AG08396 (cell line): Measurements from ENCODE around the gene IL1A.
"Not testable (repeated sequence)": the region's sequence is repeated elsewhere in the genome, so short reads cannot be mapped to it uniquely, and the experiment has no call there.

Source experiments
- DNase-seq: peaks from one replicate; pipeline ENCODE4 v3.0.0; 2012; ENCODE audit warnings: low spot score, mixed read lengths

The IL1A gene, protein sequence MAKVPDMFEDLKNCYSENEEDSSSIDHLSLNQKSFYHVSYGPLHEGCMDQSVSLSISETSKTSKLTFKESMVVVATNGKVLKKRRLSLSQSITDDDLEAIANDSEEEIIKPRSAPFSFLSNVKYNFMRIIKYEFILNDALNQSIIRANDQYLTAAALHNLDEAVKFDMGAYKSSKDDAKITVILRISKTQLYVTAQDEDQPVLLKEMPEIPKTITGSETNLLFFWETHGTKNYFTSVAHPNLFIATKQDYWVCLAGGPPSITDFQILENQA

DNA sequence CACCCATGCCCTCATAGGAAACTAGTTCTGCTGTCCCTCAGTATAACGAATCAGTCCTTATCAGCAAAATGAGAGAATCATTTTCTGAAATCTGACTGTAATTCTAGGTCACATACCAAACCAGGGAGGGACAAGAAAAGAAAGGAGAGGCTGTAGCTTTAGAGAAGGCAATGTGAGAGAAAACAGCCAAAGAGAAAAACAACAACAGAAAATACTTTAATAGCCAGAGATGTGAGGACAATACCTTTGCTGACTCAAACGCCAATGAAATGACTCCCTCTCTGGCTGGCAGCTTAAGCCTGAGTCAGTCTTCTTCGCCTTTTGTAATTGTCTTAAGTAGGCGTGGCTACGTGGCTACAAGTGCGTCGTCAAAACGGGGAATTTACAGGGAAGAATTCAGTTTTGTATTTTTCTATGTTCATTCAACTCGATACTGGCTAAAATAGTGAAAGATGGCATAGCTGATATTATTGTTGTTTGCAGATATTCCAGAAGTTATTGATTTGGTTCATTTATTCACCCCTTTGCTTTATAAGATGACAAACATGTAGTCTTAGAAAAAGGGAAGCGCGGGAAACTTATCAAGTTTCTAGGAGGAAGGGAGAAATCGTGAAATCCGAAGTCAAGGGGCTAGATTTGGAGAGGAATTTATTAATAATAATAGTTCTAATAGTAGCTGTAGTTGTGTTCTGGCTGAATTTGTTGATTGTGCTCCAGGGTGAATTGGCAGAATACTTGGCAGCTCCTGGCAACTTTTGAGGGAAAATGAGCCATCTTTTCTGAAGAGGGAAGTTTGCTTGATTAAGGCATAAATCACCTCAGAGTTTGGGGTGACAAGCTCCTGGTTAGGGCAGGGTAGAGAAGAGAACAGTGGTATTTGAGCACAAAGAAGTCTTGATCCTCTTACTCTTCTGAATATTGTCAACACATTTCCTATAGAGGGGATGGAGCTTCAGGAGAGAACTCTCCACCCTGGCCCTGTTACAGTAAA, at the start of gene IL1A:
Gene IL1A, minus strand, starts transcription at position 295 of the 991 bp plus-strand sequence. CDS start 723 bp downstream, outside the sequence.
- DNase-seq = peak; percentile 50

DNA sequence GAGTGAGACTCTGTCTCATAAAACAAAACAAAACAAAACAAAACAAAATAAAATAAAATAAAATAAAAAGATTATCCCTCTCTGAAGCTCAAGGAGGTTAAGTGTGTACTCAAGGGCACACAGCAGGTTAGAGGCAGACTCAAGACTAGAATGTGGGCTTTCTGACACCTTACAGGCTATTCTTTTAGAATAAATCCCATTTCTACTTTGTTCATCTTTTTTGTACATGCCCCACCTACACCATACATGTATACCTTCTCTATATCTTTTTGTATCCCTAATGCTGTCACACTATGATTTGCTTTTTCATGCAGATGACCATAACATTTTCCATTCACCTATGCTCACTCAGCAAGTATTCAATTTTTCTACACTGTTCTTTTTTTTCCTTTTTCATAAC, 49.7 kb upstream of the IL1A start:
- DNase-seq = no peak

DNA sequence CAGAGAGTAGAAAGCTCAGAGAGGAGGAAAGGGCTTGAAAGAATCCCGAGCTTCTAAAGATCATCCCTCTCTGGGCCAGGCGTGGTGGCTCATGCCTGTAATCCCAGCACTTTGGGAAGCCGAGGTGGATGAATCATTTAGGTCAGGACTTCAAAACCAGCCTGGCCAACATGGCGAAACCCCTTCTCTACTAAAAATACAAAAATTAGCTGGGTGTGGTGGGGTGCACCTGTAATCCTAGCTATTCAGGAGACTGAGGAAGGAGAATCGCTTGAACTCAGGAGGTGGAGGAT, 49.3 kb upstream of the IL1A start:
- not testable (repeated sequence) for DNase-seq

DNA sequence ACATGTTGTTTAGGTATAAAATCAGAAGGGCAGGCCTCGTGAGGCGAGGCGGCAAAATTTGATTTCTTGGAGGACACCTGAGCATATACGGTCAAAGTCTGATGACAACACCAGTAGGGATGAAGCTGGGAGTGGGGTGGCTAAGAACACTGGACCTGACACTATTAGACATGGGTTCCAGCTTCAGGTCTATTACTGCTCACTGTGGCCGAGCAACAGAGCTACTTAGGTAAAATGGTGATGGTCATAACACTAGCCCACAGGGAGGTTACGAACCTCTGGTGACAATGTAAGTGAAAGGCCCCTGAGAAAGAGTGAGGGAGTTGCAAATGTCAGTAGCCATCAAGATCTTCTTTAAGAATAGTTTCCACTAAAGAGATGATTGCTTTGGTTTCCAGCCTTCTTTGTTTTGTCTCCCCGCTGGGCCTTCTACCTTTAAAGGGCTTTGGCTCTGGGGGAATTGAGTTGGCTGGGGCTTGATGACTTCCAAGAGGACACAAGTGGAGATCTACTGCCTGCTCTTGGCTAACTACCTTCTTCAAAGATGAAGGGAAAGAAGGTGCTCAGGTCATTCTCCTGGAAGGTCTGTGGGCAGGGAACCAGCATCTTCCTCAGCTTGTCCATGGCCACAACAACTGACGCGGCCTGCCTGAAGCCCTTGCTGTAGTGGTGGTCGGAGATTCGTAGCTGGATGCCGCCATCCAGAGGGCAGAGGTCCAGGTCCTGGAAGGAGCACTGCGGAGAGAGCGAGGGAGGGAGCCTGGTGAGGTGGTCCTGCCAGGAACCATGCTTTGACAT, 48.7 kb upstream of the IL1A start:
- no peak for DNase-seq

DNA sequence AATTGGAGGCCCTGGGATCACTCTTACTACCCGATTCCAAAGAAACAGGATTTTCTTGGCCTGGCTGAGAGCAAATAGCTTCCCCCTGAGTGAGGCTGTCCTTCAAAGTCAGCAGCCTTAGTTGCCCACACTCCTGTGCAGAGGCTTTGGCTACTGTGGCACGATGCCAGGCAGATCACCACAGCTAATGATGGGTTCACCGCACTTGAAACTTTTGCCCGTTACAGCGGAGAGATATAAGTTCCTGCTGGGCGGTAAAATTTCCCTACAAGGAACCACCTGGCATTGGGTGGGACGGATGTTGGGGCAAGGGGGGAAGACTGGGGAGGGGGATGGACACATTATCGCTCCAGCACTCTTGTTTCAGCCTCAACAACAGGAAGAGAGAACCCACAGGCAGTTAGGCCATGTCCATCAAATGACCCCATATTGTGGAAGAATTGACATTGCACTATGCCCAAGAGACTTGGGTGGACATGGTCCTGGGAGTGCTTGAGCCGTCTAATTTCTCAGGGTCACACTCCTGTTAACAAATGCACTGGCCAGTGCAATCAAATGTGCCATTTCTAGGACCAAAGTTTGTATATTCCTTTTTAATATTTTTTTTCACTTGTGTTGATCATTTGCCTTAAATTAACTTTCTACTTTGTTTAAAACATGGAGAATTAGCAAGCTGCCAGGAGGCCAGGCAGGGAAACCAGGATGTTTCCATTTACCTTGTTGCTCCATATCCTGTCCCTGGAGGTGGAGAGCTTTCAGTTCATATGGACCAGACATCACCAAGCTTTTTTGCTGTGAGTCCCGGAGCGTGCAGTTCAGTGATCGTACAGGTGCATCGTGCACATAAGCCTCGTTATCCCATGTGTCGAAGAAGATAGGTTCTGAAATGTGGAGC, 47.9 kb upstream of the IL1A start:
- no peak for DNase-seq

DNA sequence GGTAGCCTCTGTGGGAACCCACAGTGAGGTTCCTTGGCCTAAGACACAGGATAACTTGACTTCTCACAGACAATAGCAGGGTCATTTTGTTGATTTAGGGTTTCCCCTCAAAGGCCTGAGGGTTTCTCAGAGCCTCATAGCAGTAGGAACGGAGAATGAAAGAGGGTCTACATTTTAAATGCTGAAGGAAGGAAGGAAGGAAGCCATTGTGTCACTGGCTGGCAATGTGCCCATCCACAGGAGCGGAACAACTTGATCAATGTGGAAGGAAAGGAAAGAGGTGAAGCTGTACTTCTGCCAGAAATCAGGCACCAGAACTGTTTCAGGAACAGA, 47.2 kb upstream of the IL1A start:
- no peak for DNase-seq

DNA sequence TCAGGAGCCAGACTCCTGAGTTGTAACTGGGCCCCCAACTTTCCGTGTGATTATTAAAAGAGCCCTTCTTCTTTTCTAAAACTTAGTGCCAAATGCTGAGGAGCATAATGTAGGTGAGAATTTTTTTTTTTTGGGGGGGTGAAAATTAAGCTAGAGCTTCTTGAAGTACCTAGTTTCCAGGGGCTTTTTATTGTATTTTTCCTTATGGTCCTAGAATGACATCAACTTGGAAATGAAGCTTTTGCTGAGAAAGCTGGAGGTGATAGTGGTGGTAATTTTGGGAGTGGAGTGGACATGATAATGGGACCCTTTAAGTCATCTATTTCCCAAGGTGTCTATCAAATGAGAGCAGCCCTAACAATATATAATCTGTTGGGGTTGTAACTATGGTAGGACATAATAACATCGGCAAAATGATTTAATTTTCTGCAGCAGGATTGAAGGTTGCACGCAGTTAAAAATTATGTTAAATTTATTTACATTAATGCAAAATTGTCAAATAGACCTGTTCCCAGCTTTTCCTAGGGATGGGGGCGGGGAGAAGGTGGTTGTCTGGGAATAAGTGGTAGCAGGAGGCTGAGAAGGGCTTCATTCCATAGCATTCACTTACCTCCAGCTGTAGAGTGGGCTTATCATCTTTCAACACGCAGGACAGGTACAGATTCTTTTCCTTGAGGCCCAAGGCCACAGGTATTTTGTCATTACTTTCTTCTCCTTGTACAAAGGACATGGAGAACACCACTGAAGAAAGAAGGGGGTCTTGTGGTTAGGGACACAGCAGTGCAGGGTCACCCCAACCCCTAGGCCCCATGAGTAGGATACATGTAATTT, 46.6 kb upstream of the IL1A start:
- DNase-seq = no peak

DNA sequence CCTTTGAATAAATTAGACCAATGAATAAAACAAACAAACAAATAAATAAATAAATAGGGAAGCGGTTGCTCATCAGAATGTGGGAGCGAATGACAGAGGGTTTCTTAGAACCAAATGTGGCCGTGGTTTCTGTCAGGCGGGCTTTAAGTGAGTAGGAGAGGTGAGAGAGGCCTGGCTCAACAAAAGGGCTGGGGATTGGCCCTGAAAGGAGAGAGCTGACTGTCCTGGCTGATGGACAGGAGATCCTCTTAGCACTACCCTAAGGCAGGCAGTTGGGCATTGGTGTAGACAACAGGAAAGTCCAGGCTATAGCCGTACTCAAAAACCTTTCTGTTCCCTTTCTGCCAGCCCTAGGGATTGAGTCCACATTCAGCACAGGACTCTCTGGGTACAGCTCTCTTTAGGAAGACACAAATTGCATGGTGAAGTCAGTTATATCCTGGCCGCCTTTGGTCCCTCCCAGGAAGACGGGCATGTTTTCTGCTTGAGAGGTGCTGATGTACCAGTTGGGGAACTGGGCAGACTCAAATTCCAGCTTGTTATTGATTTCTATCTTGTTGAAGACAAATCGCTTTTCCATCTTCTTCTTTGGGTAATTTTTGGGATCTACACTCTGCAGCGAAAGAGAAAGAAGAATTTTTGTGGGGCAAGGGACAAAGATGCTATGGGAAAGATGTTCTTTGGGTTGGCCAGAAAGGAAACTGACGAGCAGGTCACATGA, 45.8 kb upstream of the IL1A start:
- no peak for DNase-seq

DNA sequence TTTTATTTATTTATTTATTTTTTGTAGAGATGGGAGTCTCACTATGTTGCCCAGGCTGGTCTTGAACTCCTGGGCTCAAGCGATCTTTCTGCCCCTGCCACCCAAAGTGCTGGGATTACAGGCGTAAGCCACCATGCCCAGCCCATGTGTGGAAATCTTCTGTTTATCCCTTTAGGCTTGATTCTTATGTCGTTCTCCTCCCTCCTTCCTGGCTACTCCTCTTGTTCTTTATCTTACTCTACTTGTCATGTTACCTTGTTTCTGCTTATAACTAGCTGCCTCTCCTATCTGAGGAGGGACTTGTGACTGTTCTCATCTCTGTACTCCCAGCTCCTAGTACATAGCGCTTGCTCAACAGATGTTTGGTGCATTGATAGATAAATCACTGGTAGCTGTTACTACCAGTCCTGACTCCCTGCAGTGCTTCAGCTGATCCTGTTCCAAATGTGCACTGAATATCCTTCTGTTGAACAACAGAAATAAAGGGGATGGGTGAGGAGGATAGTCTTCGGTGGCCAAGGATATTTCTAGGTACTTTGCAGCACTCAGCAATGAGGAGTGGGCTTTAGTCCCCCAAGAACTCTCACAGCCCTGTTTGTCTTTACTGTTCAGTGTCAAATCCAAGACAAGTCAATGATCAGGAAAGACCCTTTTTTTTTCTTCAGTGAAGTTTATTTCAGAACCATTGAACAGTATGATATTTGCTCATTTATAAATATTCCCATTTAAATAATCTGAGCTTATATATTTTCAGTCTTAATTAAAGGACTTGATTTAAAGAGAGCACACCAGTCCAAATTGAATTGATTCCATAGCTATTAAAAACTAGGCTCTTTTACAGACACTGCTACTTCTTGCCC, 45.0 kb upstream of the IL1A start:
- DNase-seq = no peak

DNA sequence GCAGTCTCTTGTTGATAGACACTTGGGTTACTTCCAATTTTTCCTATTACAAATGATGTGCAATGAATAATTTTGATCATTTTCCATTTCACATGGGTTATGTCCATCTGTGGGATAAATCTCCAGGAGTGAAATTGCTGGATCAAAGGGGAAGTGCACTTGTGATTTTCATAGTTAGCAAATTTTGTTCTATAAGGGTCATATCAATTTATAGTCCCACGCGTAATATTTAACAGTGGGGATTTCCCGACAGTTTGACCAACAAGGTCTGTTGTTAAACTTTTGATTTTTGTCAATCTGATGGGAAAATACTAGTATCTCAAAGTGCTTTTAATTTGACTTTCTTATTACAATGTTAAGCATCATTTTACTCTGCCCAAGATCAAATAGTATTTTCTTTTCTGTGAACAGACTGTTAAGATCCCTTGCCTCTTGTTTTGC, 44.0 kb upstream of the IL1A start:
- DNase-seq = no peak

DNA sequence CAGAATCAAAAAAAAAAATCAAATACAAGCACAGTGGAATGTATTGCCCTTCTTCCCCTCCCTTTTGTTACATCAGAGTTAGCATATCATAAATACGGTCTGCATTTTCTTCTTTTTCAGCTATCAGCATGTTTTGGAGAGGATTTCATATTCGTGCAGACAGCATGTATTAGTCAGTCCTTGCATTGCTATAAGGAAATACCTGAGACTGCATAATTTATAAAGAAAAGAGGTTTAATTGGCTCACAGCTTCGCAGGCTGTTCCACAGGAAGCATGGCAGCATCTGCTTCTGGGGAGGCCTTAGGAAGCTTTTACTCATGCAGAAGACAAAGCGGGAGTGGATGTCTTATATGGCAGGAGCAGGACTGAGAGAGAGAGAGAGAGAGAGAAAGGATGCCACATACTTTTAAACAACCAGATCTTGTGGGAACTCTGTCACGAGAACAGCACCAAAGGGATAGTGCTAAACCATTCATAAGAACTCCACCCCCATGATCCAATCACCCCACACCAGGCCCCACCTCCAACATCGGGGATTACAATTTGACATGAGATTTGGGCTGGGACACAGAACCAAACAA, 43.4 kb upstream of the IL1A start:
- DNase-seq = no peak

DNA sequence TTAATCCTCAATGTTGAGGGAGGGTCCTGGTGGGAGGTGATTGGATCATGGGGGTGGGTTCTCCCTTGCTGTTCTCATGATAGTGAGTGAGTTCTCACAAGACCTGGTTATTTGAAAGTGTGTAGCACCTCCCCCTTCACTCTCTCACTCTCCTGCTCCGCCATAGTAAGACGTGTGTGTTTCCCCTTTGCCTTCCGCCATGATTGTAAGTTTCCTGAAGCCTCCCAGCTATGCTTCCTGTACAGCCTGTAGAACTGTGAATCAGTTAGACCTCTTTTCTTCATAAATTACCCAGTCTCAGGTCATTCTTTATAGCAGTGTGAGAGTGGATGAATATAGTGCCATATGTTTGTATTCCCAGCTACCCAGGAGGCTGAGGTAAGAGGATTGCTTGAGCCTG, 42.7 kb upstream of the IL1A start:
- no peak for DNase-seq

DNA sequence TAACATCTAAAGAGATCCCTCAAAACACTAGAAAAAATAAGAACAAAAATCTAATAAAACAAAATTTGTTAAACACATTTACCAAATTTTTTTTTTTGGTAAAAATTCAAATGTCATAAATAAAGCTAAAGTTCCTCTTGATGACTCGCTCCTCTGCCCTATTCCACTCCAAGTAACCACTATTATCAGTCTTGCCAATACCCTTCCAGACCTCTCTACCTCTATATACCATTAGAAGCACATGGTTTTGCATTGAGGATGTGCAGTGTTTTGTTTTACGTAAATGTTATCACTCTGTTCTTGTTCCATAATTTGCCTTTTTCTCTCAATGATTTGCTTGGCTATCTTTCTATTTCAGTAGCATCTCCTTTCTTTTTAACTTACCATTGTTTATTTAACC, 41.4 kb upstream of the IL1A start:
- DNase-seq = no peak

DNA sequence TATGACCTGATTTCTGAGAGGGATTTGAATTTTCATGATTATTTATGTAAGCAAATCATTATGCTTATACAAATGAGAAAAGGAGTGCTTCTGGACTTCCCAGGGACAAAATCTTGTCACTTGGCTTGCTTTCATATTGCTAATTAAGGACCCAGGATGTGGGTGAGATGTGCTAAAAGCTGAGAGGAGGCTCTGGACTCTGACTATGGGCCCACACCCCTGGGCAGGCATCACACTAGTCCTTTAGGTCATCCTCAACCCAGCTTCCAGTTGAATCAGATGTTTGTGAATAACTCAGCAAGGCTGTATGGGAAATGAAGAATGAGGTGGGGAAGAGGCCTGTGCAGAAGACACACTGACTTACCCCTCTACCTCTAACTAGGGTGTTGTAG, 40.4 kb upstream of the IL1A start:
- no peak for DNase-seq

DNA sequence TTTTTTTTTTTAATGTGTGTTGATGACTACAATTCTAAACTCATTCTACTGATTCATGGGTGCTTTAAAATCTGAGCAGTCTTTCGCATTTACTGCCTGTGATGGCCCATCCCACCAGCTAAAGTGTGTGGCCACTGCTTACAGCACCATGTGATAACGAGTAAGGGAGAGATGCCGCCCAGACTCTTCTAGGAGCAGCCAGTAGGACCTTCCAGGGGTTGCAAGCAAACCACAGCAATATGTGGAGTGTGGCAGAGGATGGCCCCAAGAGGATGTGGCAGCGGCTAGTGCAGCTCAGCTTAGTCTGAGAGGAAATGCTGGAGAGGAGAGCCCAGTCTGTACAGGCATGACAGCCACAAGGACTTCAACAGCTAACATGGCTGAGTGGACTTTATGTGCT, 37.4 kb upstream of the IL1A start:
- no peak for DNase-seq

DNA sequence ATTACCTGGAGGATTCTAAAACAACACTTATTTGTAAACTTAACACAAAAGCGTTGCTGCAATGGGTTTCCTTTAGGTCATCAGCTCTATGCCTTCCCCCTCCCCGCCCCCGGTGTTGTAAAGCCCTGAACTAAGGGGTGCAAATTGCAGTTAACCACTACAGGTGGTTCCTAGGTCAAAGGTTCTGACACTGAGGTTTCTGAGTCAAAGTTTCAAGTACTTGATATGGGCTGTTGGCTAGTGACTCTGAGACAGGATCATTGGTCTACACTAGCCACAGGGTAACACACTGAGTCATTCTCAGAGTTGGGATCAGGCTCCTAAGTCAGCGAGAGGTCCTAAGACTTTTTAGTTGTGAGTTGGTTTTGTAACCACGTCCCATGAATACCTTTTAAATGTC, 36.8 kb upstream of the IL1A start:
- DNase-seq = no peak

DNA sequence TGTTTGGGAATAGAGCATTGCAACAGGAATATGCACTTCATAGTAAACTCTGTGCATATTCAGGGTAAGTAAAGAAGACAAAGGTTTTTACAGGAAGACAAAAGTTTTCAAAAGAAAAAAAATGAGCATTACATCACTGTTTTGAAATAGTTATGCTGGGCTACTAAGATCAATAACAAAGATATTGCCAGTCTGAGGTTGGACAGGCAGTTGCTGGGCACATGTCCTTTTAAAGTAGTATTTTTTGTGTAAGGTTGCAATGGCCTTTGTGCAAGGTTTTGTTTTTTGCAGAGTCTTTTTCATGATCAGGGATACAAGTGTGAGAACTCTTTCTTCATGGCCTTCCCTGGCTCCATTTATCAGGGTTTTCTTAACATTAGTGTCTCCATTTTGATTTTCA, 36.0 kb upstream of the IL1A start:
- no peak for DNase-seq

DNA sequence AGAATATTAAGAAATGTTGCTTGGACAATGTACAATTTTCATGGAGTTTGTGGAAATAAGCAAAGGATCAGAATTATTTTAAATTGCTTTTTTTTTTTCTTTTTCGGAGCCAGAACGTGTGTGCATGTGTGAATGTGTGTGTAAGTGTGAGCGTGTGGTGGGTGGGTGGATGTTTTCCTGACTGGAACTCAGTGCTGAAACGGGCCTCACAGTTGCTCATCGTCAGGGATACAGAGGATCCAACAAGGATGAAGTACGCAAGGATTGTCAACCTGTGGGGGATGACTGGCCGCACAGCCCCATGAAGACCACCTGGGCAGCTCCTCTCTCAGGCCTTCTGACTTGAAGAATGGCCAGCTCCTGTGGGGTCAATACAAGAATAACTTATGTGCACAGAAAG, 34.8 kb upstream of the IL1A start:
- no peak for DNase-seq
